Measurements from ENCODE around the gene RALGAPB. TPM values are rescaled to one million over a fixed set of nuclear protein-coding genes. Genes with fewer than 3 reads are reported as not detected.
A peak's percentile ranks its signal among the peaks of the same experiment; 100 is the strongest.

RALGAPB gene
- total RNA-seq (10 to 100 TPM; 33.8 to 35.0 TPM), polyA plus RNA-seq (13.9 TPM)

DNA sequence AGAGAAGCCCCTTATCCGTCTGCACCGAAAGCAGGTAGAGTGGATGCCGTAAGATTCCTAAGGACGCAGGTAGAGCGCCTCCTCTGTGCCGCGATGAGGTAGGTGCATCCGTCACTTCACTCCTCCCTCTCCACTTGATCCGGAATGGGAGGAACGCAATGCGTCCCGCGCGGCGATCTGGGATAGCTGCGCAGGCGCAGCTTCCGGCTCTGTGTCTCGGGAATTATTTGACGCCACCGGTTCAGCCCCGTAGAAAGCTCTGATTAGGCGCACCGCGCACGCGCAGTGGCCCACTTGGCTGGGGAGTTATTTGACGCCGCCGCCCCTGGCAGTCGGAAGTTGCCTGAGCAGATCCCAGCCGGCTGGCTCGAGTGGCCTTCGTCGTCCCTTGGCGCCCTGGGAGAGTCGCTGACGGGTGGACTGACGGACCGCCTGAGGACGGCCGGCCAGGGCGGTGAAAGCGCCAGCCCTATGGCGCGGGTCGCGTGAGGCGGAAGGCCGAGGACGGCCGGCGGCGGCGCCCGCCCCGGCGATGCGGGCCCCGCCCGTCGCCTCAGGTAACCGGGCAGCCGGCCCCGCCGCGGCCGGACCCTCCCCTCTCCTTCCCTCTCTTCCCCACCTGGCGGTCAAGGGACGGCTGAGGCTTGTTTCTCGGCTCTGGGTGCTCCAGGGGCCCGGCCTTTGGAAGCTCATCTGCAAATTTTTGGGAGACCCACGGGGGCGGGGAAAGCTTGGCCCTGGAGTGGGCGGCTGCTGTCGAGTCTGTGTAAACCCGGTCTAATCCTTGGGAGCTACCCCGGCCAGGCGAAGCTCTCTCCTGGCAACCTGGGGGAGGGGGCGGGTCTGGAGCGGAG lies at the start of gene RALGAPB:
Gene RALGAPB, plus strand, starts transcription at position 331 of the 854 bp plus-strand sequence. CDS start 15,590 bp downstream, outside the sequence.
- Histone ChIP-seq H3K4me1 (ENCODE audit: insufficient read depth, low read length) (peaks cover 29% of the 10 kb centered on the region), H3K27ac (ENCODE audit: low read depth, low read length) (peak within 1 kb of the TSS; percentile 86), H3K9me3 (ENCODE audit: low read length) (no peaks in the 10 kb centered on the region), H3K27me3 (ENCODE audit: insufficient read depth, low read length, poor library complexity, severe bottlenecking) (no peaks in the 10 kb centered on the region), H3K36me3 (ENCODE audit: insufficient read depth, low read length) (no peaks in the 10 kb centered on the region), H3K4me3 (ENCODE audit: low read length) (peak within 1 kb of the TSS; percentile 75)
- Mint-ChIP-seq H3K4me3 (peak within 1 kb of the TSS; percentile 89 to 95 (median 93)), H3K36me3 (peaks cover 0 to 24% (median 0%) of the 10 kb centered on the region in 3 donors), H3K27ac (peak within 1 kb of the TSS; percentile 87 to 96 (median 94)), H3K9me3 (no peaks in the 10 kb centered on the region), H3K4me1 (peaks cover 44 to 58% (median 57%) of the 10 kb centered on the region in 3 donors), H3K27me3 (peaks cover 0 to 2% of the 10 kb centered on the region in 2 donors)
- ChIA-PET CTCF (interaction anchor here (1.1 to 4.2 kb wide), 7 partner anchors 11 to 42 kb away, joined by 3 to 26 read pairs (median 5); partner anchors contain the start of gene SNHG17), POLR2A (interaction anchor here (1.0 to 3.0 kb wide), 3 partner anchors 26 to 490 kb away, joined by 4 to 31 read pairs (median 17); partner anchors contain the start of genes DHX35 and SNHG17)
- peak; percentile 98 to 99 (median 98) for DNase-seq

DNA sequence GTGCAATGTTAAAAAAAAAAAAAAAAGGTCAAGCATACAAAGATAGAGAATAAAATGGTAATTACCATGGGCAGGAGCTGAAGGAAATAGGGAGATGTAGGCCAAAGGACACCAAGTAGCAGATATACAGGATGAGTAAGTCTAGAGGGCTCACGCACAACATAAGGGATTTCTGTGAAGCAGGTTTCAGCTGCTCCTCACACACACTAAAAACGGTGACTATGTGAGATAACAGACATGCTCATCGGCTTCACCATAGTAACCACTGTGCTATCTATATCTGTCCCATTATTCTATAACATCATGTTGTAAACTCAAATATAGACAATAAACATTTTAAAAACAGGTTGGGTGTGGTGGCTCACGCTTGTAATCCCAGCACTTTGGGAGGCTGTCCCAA lies 49.1 kb upstream of the RALGAPB start:
- Histone ChIP-seq H3K9me3 (ENCODE audit: low read length) (no peaks in the 10 kb centered on the region), H3K36me3 (ENCODE audit: insufficient read depth, low read length) (peaks cover 66% of the 10 kb centered on the region), H3K4me1 (ENCODE audit: insufficient read depth, low read length) (no peaks in the 10 kb centered on the region), H3K27me3 (ENCODE audit: insufficient read depth, low read length, poor library complexity, severe bottlenecking) (no peaks in the 10 kb centered on the region), H3K27ac (ENCODE audit: low read depth, low read length) (no peak overlapping the region), H3K4me3 (ENCODE audit: low read length) (no peak overlapping the region)
- POLR2A ChIA-PET, result no interaction called here
- Mint-ChIP-seq H3K36me3 (peaks cover 7 to 97% (median 38%) of the 10 kb centered on the region in 3 donors), H3K4me3 (no peak overlapping the region), H3K9me3 (no peaks in the 10 kb centered on the region), H3K4me1 (peaks cover 12 to 35% (median 30%) of the 10 kb centered on the region in 3 donors), H3K27ac (peak overlapping the region in 2 of 8 donors; percentile 9 to 77), H3K27me3 (peaks cover 0 to 2% of the 10 kb centered on the region in 2 donors)
- CTCF ChIA-PET, result interaction anchor here (1.6 kb wide), 1 partner anchor 12 kb away, joined by 6 read pairs; the partner anchor contains the start of gene SNHG17
- DNase-seq, result no peak

DNA sequence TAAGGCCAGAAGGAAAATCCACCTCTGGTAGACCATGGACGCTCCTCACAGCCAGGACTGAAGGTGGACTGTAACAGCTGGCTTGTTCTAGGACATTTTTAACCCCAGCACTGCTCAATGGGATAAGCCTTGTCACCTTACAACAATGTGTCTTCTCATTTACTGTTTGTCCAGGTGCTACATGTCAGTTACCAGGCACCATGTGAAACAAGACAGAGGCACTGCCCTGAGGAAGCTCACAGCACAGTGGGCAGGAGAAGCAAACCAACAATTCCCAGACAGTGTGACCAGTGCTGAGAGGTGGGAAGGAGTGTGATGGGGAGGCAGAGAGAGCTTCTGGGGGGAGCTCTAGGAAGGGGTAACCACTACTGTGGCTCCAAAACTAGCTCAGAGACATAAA lies 48.2 kb upstream of the RALGAPB start:
- POLR2A ChIA-PET, result no interaction called here
- H3K9me3 ChIP-seq (ENCODE audit: low read length), result no peaks in the 10 kb centered on the region
- no peak overlapping the region for H3K4me3 Mint-ChIP-seq
- CTCF ChIA-PET, result interaction anchor here (0.7 to 1.6 kb wide), 2 partner anchors 11 to 22 kb away, joined by 3 to 6 read pairs; partner anchors contain the start of gene SNHG17
- H3K36me3 ChIP-seq (ENCODE audit: insufficient read depth, low read length), result peaks cover 74% of the 10 kb centered on the region
- peaks cover 12 to 41% (median 39%) of the 10 kb centered on the region in 3 donors for H3K4me1 Mint-ChIP-seq
- H3K4me1 ChIP-seq (ENCODE audit: insufficient read depth, low read length), result no peaks in the 10 kb centered on the region
- DNase-seq, result no peak
- H3K4me3 ChIP-seq (ENCODE audit: low read length), result no peak overlapping the region
- no peak overlapping the region for H3K27ac ChIP-seq (ENCODE audit: low read depth, low read length)
- H3K27me3 Mint-ChIP-seq, result peaks cover 0 to 2% of the 10 kb centered on the region in 2 donors
- H3K27ac Mint-ChIP-seq, result peak overlapping the region in 3 of 8 donors; percentile 19 to 81 (median 22)
- no peaks in the 10 kb centered on the region for H3K9me3 Mint-ChIP-seq
- peaks cover 7 to 98% (median 43%) of the 10 kb centered on the region in 3 donors for H3K36me3 Mint-ChIP-seq
- no peaks in the 10 kb centered on the region for H3K27me3 ChIP-seq (ENCODE audit: insufficient read depth, low read length, poor library complexity, severe bottlenecking)

DNA sequence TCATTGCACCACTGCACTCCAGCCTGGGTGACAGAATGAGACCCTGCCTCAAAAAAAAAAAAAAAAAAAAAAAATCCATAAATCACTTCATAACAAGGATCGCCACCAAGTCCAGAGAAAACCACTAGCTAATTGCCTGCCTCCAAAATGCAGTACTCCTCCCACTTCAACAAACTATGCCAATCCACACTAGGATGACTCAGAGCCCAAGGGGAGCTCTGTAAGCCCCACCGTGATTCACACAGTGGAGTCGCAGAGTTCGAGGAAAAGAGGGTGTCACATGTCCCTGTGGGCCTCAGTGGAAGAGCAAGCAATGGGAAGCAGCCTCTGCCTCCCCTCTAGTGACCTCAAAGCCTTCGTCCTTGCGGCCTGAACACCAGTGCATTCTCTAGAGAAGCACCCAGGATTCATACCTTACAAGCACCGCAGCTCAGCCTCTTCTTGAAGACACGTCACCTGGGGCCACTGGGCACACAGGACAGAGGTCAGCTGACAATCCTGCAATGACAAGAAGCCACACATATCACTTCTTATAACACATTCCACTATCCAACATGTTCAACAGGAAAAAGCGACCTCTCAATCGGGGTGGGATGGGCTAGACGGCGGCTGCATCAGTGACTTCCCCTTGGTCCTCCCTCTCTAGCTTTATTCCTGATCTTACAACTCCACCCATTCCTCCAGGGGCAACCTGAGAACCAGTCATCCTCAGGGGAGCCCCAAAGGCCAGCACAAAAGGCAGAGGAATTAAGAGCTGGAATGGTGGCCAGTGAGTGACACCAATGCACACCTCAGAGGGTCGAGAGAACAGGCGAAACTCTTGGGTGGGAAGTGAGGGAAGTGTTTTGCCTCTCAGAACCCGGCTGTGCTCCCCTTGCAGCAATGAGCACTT lies 46.4 kb upstream of the RALGAPB start:
- no peak overlapping the region for H3K4me3 ChIP-seq (ENCODE audit: low read length)
- no peaks in the 10 kb centered on the region for H3K9me3 ChIP-seq (ENCODE audit: low read length)
- Mint-ChIP-seq H3K27ac (peak overlapping the region in 7 of 8 donors; percentile 6 to 82 (median 48)), H3K9me3 (no peaks in the 10 kb centered on the region), H3K36me3 (peaks cover 3 to 93% (median 33%) of the 10 kb centered on the region in 3 donors), H3K4me1 (peaks cover 14 to 50% (median 49%) of the 10 kb centered on the region in 3 donors), H3K4me3 (peak overlapping the region in 1 of 7 donors; percentile 43), H3K27me3 (peaks cover 0 to 2% of the 10 kb centered on the region in 2 donors)
- H3K4me1 ChIP-seq (ENCODE audit: insufficient read depth, low read length), result no peaks in the 10 kb centered on the region
- peaks cover 77% of the 10 kb centered on the region for H3K36me3 ChIP-seq (ENCODE audit: insufficient read depth, low read length)
- no peak overlapping the region for H3K27ac ChIP-seq (ENCODE audit: low read depth, low read length)
- POLR2A ChIA-PET, result no interaction called here
- CTCF ChIA-PET, result interaction anchor here (1.0 kb wide), 1 partner anchor 9 kb away, joined by 3 read pairs; the partner anchor contains the start of gene SNHG17
- no peak for DNase-seq
- H3K27me3 ChIP-seq (ENCODE audit: insufficient read depth, low read length, poor library complexity, severe bottlenecking), result no peaks in the 10 kb centered on the region

DNA sequence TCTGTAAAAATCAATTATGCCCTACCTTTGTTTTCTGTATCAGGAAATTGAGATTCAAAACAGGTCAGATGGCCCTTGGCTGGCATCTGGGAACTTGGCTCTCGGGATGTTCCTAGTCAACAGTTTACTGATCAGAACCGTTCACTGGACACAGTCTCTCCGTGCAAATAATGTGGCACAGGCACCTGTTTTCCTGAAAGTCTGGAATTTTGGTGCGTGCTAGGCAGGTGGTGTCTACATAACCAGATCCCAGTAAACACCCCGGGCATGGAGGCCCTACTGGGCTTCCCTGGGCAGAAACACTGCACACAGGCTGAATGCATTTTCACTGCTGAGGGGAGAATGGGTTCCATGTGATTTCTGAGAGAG lies 45.0 kb upstream of the RALGAPB start:
- CTCF ChIA-PET, result no interaction called here
- H3K27ac ChIP-seq (ENCODE audit: low read depth, low read length), result no peak overlapping the region
- POLR2A ChIA-PET, result no interaction called here
- Mint-ChIP-seq H3K4me3 (no peak overlapping the region), H3K9me3 (no peaks in the 10 kb centered on the region), H3K27me3 (no peaks in the 10 kb centered on the region), H3K36me3 (peaks cover 6 to 93% (median 26%) of the 10 kb centered on the region in 3 donors), H3K4me1 (peaks cover 25 to 64% (median 56%) of the 10 kb centered on the region in 3 donors), H3K27ac (peak overlapping the region in 1 of 8 donors; percentile 48)
- peaks cover 78% of the 10 kb centered on the region for H3K36me3 ChIP-seq (ENCODE audit: insufficient read depth, low read length)
- no peak overlapping the region for H3K4me3 ChIP-seq (ENCODE audit: low read length)
- no peaks in the 10 kb centered on the region for H3K9me3 ChIP-seq (ENCODE audit: low read length)
- peaks cover 8% of the 10 kb centered on the region for H3K4me1 ChIP-seq (ENCODE audit: insufficient read depth, low read length)
- H3K27me3 ChIP-seq (ENCODE audit: insufficient read depth, low read length, poor library complexity, severe bottlenecking), result no peaks in the 10 kb centered on the region
- no peak for DNase-seq

DNA sequence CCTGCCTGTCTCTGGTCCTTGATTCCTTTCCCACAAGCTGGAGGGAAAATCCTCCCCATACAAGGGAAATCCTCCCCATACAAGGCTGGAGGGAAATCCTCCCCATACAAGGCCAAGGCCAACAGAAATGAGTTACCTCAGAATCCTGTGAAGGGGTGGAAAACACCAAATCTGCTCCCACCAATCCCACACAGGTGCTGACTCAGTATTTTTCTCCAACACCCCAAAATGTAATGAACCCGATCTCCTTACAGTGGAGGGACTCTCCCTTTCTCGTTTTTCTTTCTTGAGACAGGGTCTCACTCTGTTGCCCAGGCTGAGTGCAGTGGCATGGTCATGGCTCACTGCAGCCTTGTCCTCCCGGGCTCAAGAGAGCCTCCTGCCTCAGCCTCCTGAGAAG lies 43.8 kb upstream of the RALGAPB start:
- Mint-ChIP-seq H3K27me3 (no peaks in the 10 kb centered on the region), H3K4me3 (peak overlapping the region in 1 of 7 donors; percentile 66), H3K4me1 (peaks cover 30 to 75% (median 60%) of the 10 kb centered on the region in 3 donors), H3K36me3 (peaks cover 6 to 94% (median 23%) of the 10 kb centered on the region in 3 donors), H3K27ac (peak overlapping the region in 5 of 8 donors; percentile 32 to 66 (median 52)), H3K9me3 (no peaks in the 10 kb centered on the region)
- no peak overlapping the region for H3K4me3 ChIP-seq (ENCODE audit: low read length)
- H3K9me3 ChIP-seq (ENCODE audit: low read length), result no peaks in the 10 kb centered on the region
- no peaks in the 10 kb centered on the region for H3K27me3 ChIP-seq (ENCODE audit: insufficient read depth, low read length, poor library complexity, severe bottlenecking)
- H3K36me3 ChIP-seq (ENCODE audit: insufficient read depth, low read length), result peaks cover 83% of the 10 kb centered on the region
- POLR2A ChIA-PET, result no interaction called here
- CTCF ChIA-PET, result interaction anchor here (1.1 kb wide), 1 partner anchor 17 kb away, joined by 3 read pairs; no protein-coding TSS in a partner anchor
- DNase-seq, result no peak
- peaks cover 17% of the 10 kb centered on the region for H3K4me1 ChIP-seq (ENCODE audit: insufficient read depth, low read length)
- H3K27ac ChIP-seq (ENCODE audit: low read depth, low read length), result no peak overlapping the region

DNA sequence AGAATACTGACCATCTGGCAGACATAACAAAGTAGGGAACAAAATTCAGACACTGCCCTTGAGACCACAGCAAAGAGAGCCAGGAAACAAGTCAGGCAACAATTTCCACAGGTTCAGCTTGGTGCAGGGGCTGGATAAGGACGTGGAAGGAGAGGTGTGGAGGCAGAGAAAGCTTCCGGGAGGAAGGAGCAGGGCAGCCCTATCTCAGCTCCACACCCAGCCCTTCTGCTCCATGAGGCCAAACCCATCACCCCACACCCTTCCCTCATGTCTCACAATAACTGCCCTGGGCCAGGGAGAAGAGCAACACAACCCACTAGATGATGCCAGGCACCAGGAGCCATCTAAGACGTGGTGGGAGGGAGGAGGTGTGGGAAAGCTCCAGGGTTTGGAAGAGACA lies 43.3 kb upstream of the RALGAPB start:
- H3K27ac ChIP-seq (ENCODE audit: low read depth, low read length), result no peak overlapping the region
- peaks cover 6 to 95% (median 21%) of the 10 kb centered on the region in 3 donors for H3K36me3 Mint-ChIP-seq
- peaks cover 22% of the 10 kb centered on the region for H3K4me1 ChIP-seq (ENCODE audit: insufficient read depth, low read length)
- H3K27ac Mint-ChIP-seq, result peak overlapping the region in 3 of 8 donors; percentile 44 to 54 (median 52)
- no peaks in the 10 kb centered on the region for H3K27me3 ChIP-seq (ENCODE audit: insufficient read depth, low read length, poor library complexity, severe bottlenecking)
- DNase-seq, result no peak
- H3K9me3 Mint-ChIP-seq, result no peaks in the 10 kb centered on the region
- H3K9me3 ChIP-seq (ENCODE audit: low read length), result no peaks in the 10 kb centered on the region
- peaks cover 35 to 79% (median 63%) of the 10 kb centered on the region in 3 donors for H3K4me1 Mint-ChIP-seq
- peak overlapping the region in 1 of 7 donors; percentile 66 for H3K4me3 Mint-ChIP-seq
- CTCF ChIA-PET, result interaction anchor here (1.1 kb wide), 1 partner anchor 17 kb away, joined by 3 read pairs; no protein-coding TSS in a partner anchor
- H3K4me3 ChIP-seq (ENCODE audit: low read length), result no peak overlapping the region
- H3K36me3 ChIP-seq (ENCODE audit: insufficient read depth, low read length), result peaks cover 84% of the 10 kb centered on the region
- H3K27me3 Mint-ChIP-seq, result no peaks in the 10 kb centered on the region
- POLR2A ChIA-PET, result no interaction called here
